HL-60/S4 treated with phorbol 12-myristate 13-acetate at 8.2 ng/mL for 4 days and 3 days (cell line): ENCODE results near the gene DCLRE1C.
"Not testable (repeated sequence)": the region's sequence is repeated elsewhere in the genome, so short reads cannot be mapped to it uniquely, and the experiment has no call there.

ENCODE experiments used
- in situ Hi-C: fragments of 300-500 bp; cut with MboI; formaldehyde crosslinking; loops from 2 replicates; pipeline ENCODE4 v1.15.0; 2022; ENCODE audit warnings: low sequenced_read_pairs

The DCLRE1C gene

GRCh38 chr10:14891151-14891550 lies 62.7 kb downstream of the DCLRE1C start:
- in situ Hi-C loops: no loop called here

- in situ Hi-C loops: no loop called here
Measured at GRCh38 chr10:14889318-14889717, 64.6 kb downstream of the DCLRE1C start.

- in situ Hi-C loops: no loop called here
Measured at GRCh38 chr10:14884082-14884481, 69.8 kb downstream of the DCLRE1C start.

GRCh38 chr10:14880229-14880628 lies 73.7 kb downstream of the DCLRE1C start:
- in situ Hi-C loops: no loop called here

- in situ Hi-C loops: no loop called here
Measured at GRCh38 chr10:14879928-14880193, 74.0 kb downstream of the DCLRE1C start.

GRCh38 chr10:14879124-14879927 lies 74.6 kb downstream of the DCLRE1C start:
- in situ Hi-C loops: no loop called here

- in situ Hi-C loops: no loop called here
Measured at GRCh38 chr10:14878266-14879123, 75.4 kb downstream of the DCLRE1C start, which contains the start of gene SUV39H2. SUV39H2 (plus strand) TSS chr10:14878866; CDS start chr10:14878889, 23 bp downstream.

- in situ Hi-C loops: no loop called here
Measured at GRCh38 chr10:14876764-14877163, 77.1 kb downstream of the DCLRE1C start.

- in situ Hi-C loops: no loop called here
Measured at GRCh38 chr10:14875941-14876340, 78.0 kb downstream of the DCLRE1C start.

- in situ Hi-C loops: no loop called here
Measured at GRCh38 chr10:14873090-14873760, 80.7 kb downstream of the DCLRE1C start.

- in situ Hi-C loops: not testable (repeated sequence)
Measured at GRCh38 chr10:14864871-14865270, 89.0 kb downstream of the DCLRE1C start.

- in situ Hi-C loops: not testable (repeated sequence)
Measured at GRCh38 chr10:14864466-14864865, 89.4 kb downstream of the DCLRE1C start.

GRCh38 chr10:14860791-14861190 lies 93.1 kb downstream of the DCLRE1C start:
- in situ Hi-C loops: no loop called here

- in situ Hi-C loops: no loop called here
Measured at GRCh38 chr10:14859775-14860174, 94.1 kb downstream of the DCLRE1C start.

- in situ Hi-C loops: no loop called here
Measured at GRCh38 chr10:14859043-14859442, 94.9 kb downstream of the DCLRE1C start.

- in situ Hi-C loops: no loop called here
Measured at GRCh38 chr10:14858338-14858960, 95.4 kb downstream of the DCLRE1C start.

- in situ Hi-C loops: no loop called here
Measured at GRCh38 chr10:14855453-14855852, 98.4 kb downstream of the DCLRE1C start.

- in situ Hi-C loops: no loop called here
Measured at GRCh38 chr10:14852236-14852635, 101.7 kb downstream of the DCLRE1C start.
